ENCODE results near the gene RADIL. TPM values are rescaled to one million over a fixed set of nuclear protein-coding genes. Genes with fewer than 3 reads are reported as not detected.

The RADIL gene
- total and polyA plus RNA-seq, 9 of the 15 experiments (the other 6 are each of a cell fraction or from before 2014, with no cell fraction given): 0.06 to 8.1 (median 1.9) TPM; not detected in 1

GRCh38 chr7:4775250-4775847, 108.2 kb downstream of the RADIL start, which contains the start of gene AP5Z1 (continued):
- TF ChIP-seq TAF15 (IDR thresholded peaks at IDR 0.05; ENCODE audit: low read depth, low read length): no peak
- no peak for TF ChIP-seq ARID2 (IDR thresholded peaks at IDR 0.05)
- TF ChIP-seq ZEB2 (IDR thresholded peaks at IDR 0.05): no peak
- peak; percentile 99 for TF ChIP-seq TFE3 (CRISPR knock-in tag; IDR thresholded peaks at IDR 0.05)
- no peak for TF ChIP-seq ZKSCAN8 (CRISPR knock-in tag; IDR thresholded peaks at IDR 0.05)
- peak; percentile 61; the same call in 1 of the 2 replicates for TF ChIP-seq SOX6 (IDR thresholded peaks at IDR 0.05)
- no peak for TF ChIP-seq ELK1 (CRISPR knock-in tag; IDR thresholded peaks at IDR 0.05)
- peak; percentile 85 for TF ChIP-seq TAF9B (IDR thresholded peaks at IDR 0.05; ENCODE audit: partially characterized antibody)
- TF ChIP-seq TFAM (CRISPR knock-in tag; conservative IDR thresholded peaks at IDR 0.05): no peak
- no peak for TF ChIP-seq NFXL1 (CRISPR knock-in tag; IDR thresholded peaks at IDR 0.05)
- peak; percentile 75; the same call in 1 of the 2 replicates for TF ChIP-seq ESRRA (IDR thresholded peaks at IDR 0.05; ENCODE audit: borderline replicate concordance, low read depth)
- peak; percentile 22; the same call in 1 of the 2 replicates for TF ChIP-seq ZNF12 (CRISPR knock-in tag; IDR thresholded peaks at IDR 0.05)
- peak; percentile 67 to 97 (median 79); a peak in 4 of 6 replicates for TF ChIP-seq ZBTB11 (CRISPR knock-in tag; IDR thresholded peaks at IDR 0.05)
- peak; percentile 35 for TF ChIP-seq MAFK (IDR thresholded peaks at IDR 0.05; ENCODE audit: low read length)
- no peak for TF ChIP-seq TCF3 (CRISPR knock-in tag; IDR thresholded peaks at IDR 0.05)
- peak; percentile 67 for TF ChIP-seq L3MBTL2 (IDR thresholded peaks at IDR 0.05)
- peak; percentile 94 for TF ChIP-seq SAP30 (IDR thresholded peaks at IDR 0.05; ENCODE audit: borderline replicate concordance, insufficient read depth, low read depth, low read length, poor library complexity, severe bottlenecking)
- no peak for TF ChIP-seq PRPF4 (IDR thresholded peaks at IDR 0.05; ENCODE audit: insufficient read depth, low read depth, low read length, poor library complexity, severe bottlenecking)
- peak; percentile 28; the same call in 1 of the 2 replicates for TF ChIP-seq XRCC5 (IDR thresholded peaks at IDR 0.05; ENCODE audit: low read depth, low read length)
- no peak for TF ChIP-seq TEAD2 (tag; IDR thresholded peaks at IDR 0.05)
- TF ChIP-seq MXD1 (CRISPR knock-in tag; IDR thresholded peaks at IDR 0.05; ENCODE audit: borderline replicate concordance, poor library complexity, severe bottlenecking): no peak
- TF ChIP-seq POLR2H (tag; IDR thresholded peaks at IDR 0.05; ENCODE audit: low read depth): peak; percentile 85
